ENCODE results near the gene SLC6A19. TPM values are rescaled to one million over a fixed set of nuclear protein-coding genes. Genes with fewer than 3 reads are reported as not detected.

The SLC6A19 gene
- total and polyA plus RNA-seq, 2 donors (not counting 1 experiment from before 2014, with no cell fraction given): not detected

DNA sequence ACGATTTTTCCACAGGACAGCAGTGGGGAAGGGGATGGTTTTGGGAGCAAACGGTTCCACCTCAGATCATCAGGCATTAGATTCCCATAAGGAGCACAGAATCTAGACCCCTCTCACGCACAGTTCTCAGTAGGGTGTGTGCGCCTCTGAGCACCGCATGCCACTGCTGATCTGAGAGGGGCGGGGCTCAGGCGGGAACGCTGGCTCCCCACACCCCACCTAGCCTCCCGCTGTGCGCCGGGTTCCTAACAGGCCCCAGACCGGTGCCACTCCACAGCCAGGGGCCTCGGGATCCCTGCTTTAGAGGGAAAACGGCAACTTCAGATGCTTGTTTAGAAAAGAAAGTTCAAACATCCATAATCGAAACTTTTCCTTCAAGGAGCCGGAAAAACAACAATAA is 73.1 kb downstream of the SLC6A19 start:
- intact Hi-C loops (cut with micrococcal nuclease): no loop called here
- no peaks in the 10 kb centered on the region for H3K27me3 ChIP-seq (replicated peaks in 1 of 4; ENCODE audit: control extremely low read depth in 1 of 4, control insufficient read depth in 3 of 4, insufficient read depth in 4 of 4, low read length in 3 of 4)
- Mint-ChIP-seq H3K4me3 (no peak overlapping the region), H3K4me1 (no peaks in the 10 kb centered on the region), H3K27me3 (no peaks in the 10 kb centered on the region), H3K9me3 (ENCODE audit: insufficient read depth) (no peaks in the 10 kb centered on the region), H3K27ac (no peak overlapping the region)
- no peaks in the 10 kb centered on the region for H4K20me1 ChIP-seq (ENCODE audit: control insufficient read depth, insufficient read depth, low read length, poor library complexity, severe bottlenecking)
- no peak overlapping the region for H3K4me3 ChIP-seq (ENCODE audit: control extremely low read depth in 1 of 5, extremely low read depth in 1 of 5, insufficient read depth in 1 of 5, low read depth in 2 of 5, low read length in 4 of 5)
- no peak overlapping the region for H3K27ac ChIP-seq (ENCODE audit: low read length in 2 of 2)
- CTCF ChIA-PET: no interaction called here
- H3K4me2 ChIP-seq (replicated peaks; ENCODE audit: low read depth, low read length, poor library complexity, severe bottlenecking): no peak overlapping the region
- H3K9ac ChIP-seq (ENCODE audit: low read length): no peak overlapping the region
- no peak overlapping the region for H2AFZ ChIP-seq (ENCODE audit: insufficient read depth, low read depth, low read length, poor library complexity, severe bottlenecking)
- DNase-seq (no peak), ATAC-seq (ENCODE audit: low read depth) (no peak)
- WGBS (ENCODE audit: insufficient coverage): 92% methylated on average over 12 of the region's 16 CpGs
- TF ChIP-seq, protein P1, sequence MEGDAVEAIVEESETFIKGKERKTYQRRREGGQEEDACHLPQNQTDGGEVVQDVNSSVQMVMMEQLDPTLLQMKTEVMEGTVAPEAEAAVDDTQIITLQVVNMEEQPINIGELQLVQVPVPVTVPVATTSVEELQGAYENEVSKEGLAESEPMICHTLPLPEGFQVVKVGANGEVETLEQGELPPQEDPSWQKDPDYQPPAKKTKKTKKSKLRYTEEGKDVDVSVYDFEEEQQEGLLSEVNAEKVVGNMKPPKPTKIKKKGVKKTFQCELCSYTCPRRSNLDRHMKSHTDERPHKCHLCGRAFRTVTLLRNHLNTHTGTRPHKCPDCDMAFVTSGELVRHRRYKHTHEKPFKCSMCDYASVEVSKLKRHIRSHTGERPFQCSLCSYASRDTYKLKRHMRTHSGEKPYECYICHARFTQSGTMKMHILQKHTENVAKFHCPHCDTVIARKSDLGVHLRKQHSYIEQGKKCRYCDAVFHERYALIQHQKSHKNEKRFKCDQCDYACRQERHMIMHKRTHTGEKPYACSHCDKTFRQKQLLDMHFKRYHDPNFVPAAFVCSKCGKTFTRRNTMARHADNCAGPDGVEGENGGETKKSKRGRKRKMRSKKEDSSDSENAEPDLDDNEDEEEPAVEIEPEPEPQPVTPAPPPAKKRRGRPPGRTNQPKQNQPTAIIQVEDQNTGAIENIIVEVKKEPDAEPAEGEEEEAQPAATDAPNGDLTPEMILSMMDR (IDR thresholded peaks at IDR 0.05): no peak
- TF ChIP-seq EZH2 (IDR thresholded peaks at IDR 0.05; ENCODE audit: borderline replicate concordance, insufficient read depth, low read depth, low read length, poor library complexity, severe bottlenecking): no peak
- POLR2A ChIA-PET: no interaction called here
- no peaks in the 10 kb centered on the region for H3K79me2 ChIP-seq (ENCODE audit: control insufficient read depth, insufficient read depth, low read length)
- H3K9me3 ChIP-seq (ENCODE audit: control extremely low read depth in 1 of 3, control insufficient read depth in 2 of 3, insufficient read depth in 1 of 3, low read length in 2 of 3): peaks cover 0 to 18% (median 0%) of the 10 kb centered on the region in 3 donors
- no peaks in the 10 kb centered on the region for H3K4me1 ChIP-seq (ENCODE audit: control insufficient read depth in 2 of 2, insufficient read depth in 2 of 2, low read length in 2 of 2)
- H3K36me3 ChIP-seq (replicated peaks in 1 of 2; ENCODE audit: control extremely low read depth in 1 of 2, control insufficient read depth in 1 of 2, extremely low read depth in 1 of 2, insufficient read depth in 2 of 2, low read length in 1 of 2): no peaks in the 10 kb centered on the region

Other genes with a start within 250 kb of the SLC6A19 start
- gene NKD2, start 192.8 kb upstream of the SLC6A19 start, total RNA-seq: 0.34 TPM in 1 of 2 replicates, not detected in the other
- gene NKD2, start 192.8 kb upstream of the SLC6A19 start, polyA plus RNA-seq: 0.12 TPM in 2 replicates
- 34.4 and 36.8 TPM in 2 replicates for gene SLC12A7, start 89.5 kb upstream of the SLC6A19 start, total RNA-seq
- gene SLC12A7, start 89.5 kb upstream of the SLC6A19 start, polyA plus RNA-seq: 25.5 and 26.8 TPM in 2 replicates
- gene SLC6A18, start 23.8 kb downstream of the SLC6A19 start, total RNA-seq: not detected in 2 replicates
- gene SLC6A18, start 23.8 kb downstream of the SLC6A19 start, polyA plus RNA-seq: not detected in 2 replicates
- 0.10 and 0.39 TPM in 2 replicates for gene TERT, start 93.5 kb downstream of the SLC6A19 start, total RNA-seq
- gene TERT, start 93.5 kb downstream of the SLC6A19 start, polyA plus RNA-seq: 0.24 and 0.43 TPM in 2 replicates
- gene CLPTM1L, start 143.5 kb downstream of the SLC6A19 start, total RNA-seq: 99.9 and 104 TPM in 2 replicates
- gene CLPTM1L, start 143.5 kb downstream of the SLC6A19 start, polyA plus RNA-seq: 75.3 and 78.4 TPM in 2 replicates
- gene SLC6A3, start 243.8 kb downstream of the SLC6A19 start, total RNA-seq: 0.15 and 0.24 TPM in 2 replicates
- gene SLC6A3, start 243.8 kb downstream of the SLC6A19 start, polyA plus RNA-seq: 0.01 and 0.19 TPM in 2 replicates

All from B cell (primary cell).